Ramos (cell line): ENCODE results near the gene GRAP2.
"Not testable (repeated sequence)": the region's sequence is repeated elsewhere in the genome, so short reads cannot be mapped to it uniquely, and the experiment has no call there.

ENCODE experiments used
- in situ Hi-C: fragments of 300-500 bp; cut with MboI; formaldehyde crosslinking; loops from one replicate; pipeline ENCODE4 v1.14.3; 2022; ENCODE audit warnings: low sequenced_read_pairs; ENCODE audit not compliant: unreplicated experiment

Gene GRAP2

DNA sequence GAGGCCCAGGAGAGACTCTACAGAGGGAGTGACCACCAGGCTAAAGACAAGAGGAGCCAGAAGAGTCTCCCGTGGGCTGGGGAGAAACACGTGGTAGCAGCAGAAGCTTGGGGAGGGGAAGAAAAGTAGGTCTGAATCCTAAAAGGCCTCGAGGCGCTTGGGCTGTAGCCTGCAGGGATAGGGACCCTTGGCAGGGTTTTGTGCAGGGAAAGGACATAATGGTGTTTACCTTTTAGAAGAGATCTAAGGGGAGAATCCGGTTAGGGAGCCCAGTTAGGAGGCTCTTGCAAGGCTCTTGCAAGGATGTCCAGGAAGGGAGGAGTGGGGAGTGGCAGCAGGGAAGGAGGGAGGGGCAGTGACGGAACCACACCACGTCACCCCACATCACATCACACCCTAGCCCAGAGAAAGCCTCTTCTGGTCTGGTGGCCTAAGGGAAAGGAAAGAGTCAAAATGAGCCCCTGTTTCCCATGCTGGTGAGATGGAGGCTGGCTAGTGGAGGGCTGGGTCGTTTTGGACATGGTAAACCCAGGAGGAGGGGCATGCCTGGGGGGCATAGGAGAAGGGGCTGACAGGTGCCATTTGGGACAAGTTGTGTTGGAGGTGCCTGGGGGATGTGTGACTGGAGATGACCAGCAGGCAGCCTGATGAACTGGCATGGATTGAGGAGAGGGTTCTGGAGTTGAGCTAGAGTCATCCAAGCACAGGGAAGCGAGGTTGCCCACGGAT is 87.7 kb downstream of the GRAP2 start:
- in situ Hi-C loops = no loop called here

DNA sequence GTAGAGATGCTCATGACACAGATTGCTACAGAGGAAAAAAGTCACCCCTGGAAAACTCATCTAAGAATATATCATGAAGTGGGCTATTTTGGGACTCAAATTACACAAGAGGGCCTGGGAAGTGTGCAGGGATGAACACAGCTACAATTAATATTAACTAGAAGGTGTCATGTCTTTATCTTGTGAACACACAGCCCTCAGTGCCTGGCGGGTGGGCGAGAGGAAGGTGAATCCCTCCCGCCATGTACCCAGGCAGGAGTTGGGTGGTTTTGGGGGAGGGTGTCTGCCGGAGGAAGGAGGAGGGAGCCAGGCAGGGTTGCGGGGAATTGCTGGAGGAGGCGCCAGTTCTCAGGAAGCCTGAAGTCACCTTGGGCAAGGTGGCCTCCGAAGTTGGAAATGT is 88.7 kb downstream of the GRAP2 start:
- in situ Hi-C loops = no loop called here

DNA sequence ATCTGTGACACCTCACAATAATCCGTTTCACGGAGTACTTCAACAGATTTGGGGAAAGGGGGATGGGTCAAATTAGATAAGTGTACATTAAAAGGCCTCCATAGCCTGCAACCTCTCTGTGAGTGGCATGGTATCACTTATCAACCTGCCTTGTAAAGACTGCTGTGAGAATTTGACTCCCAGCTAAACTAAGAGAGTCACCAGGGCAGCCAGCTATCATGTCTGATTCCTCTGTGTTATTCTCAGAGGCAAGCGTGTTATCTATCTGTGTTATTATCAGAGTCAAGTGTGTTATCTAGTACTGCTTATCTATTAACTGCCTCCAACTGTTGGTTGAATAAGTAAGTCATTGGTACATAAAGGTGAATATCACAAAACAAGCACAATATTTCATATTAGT is 89.8 kb downstream of the GRAP2 start:
- in situ Hi-C loops = no loop called here

DNA sequence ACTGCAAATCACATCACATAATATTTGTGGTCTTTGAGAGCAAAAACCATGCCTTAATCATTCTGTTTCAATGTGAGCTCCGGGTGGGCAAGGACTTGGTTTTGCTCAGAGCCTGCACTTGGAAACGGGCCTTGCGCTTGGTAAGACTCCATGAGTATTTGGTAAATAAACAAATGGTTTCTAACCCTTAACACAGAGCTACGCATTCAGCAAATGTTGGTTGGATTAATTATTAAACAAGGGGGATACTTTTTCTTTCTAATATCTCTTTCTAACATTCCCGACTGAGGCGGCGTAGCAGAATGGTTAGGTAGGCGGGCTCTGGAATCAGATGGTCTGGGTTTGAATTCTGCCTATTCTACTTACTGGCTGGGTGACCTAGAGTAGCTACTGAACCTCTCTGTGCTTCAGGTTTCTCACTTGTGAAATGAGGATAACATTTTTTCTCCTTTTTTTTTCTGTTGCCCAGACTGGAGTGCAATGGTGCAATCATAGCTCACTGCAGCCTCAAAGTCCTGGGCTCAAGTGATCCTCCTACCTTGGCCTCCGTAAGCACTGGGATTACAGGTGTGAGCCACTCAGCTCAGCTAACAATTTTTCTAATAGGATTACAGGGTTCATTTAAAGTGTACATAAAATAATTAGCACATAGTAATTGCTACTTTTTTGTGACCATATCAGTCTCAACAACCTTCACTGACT is 90.4 kb downstream of the GRAP2 start:
- in situ Hi-C loops = no loop called here

DNA sequence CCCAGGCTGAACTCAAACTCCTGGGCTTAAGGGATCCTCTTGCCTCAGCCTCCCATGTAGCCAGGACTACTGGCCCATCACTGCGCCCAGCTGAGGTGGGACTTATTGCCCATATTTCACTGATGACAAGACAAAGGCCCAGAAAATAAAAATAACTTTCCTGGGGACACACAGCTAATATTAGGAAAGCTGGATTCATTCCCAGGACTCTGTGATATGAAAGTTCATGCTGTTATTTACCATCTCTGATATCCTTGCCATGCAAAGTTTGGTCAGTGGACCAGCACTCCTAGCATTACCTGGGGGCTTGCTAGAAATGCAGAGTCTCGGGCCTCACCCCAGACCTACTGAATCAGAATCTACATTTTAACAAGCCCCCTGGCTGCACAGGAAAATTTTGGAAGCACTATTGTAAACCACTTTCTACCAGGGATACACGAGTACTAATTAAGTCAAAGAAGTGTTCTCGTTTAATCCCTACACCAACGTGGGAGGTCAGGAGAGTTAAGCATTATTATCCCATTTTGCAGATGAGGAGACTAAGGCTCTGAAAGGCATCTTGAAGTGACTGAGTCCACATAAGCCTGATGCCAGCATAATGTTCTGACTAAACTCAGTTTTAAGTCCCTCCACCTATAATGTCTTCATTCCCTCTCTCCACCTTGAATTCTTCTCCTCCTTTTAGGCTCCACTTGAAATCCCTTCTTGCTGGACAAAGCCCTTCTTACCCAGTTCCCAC is 91.4 kb downstream of the GRAP2 start:
- in situ Hi-C loops = no loop called here

DNA sequence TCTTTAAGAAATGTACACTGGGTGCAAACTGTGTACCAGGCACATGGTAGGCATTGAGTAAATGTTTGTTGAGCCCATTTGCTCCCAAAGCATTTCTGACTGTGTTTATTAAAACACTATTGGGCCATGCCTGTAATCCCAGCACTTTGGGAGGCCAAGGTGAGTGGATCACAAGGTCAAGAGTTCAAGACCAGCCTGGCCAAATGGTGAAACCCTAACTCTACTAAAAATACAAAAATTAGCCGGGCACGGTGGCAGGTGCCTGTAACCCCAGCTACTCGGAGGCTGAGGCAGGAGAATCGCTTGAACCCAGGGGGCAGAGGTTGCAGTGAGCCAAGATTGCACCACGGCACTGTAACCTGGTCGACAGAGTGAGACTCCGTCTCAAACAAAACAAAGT is 92.0 kb downstream of the GRAP2 start:
- in situ Hi-C loops = not testable (repeated sequence)

DNA sequence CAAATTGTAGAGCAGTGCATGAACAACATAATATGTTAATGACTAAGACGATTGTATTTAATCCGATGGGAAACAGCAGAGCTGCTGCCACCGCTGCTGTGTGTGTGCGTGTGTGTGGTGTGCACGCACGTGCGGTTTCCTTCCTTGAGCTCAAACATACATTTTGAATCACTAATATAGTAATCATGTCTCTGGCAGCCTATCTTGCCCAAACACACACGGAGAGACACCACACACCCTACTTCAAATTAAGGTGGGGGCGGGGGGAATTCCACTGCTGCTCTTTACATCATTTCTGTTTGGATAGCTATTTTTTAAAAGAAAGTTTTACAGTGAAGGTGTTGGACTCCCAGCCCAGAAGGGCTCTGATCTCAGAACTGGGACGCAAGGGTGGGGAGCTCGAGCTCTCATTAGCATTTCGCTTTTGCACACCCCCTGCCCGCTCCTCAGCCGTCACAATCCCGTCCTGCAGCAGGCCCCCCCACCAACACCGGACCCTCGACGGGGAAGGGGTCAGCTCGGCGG is 93.2 kb downstream of the GRAP2 start:
- in situ Hi-C loops = no loop called here

DNA sequence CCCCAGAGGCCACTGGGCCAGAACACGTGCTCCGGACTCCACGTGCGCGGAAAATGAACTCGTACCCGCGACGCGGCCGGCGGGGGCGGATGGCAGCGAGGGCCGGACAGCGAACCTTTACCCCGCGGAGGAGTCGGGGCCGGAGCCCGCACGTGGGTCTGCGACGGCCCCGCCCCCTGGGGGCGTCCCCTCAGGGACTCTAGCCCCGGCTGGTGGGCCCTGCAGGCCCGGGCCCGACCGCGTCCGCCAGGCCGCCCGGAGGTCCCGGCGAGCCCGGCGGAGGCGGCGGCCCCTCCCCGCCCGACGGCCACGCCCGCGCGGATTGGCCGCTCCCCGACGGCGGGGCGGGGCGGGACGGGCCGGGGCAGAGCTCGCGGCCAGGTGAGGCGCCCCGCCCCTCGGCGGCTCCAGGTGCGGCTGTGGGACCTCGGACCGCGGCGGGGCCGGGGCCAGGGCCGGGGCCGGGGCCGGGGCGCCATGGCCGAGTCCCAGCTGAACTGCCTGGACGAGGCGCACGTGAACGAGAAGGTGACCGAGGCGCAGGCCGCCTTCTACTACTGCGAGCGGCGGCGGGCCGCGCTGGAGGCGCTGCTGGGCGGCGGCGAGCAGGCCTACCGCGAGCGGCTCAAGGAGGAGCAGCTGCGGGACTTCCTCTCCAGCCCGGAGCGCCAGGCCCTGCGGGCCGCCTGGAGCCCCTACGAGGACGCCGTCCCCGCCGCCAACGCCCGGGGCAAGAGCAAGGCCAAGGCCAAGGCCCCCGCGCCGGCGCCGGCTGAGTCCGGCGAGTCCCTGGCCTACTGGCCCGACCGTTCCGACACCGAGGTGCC is 93.9 kb downstream of the GRAP2 start, which contains the start of gene FAM83F:
Gene FAM83F, plus strand, starts transcription at position 389 of the 827 bp plus-strand sequence. Its CDS starts 89 bp downstream, at position 478.
- in situ Hi-C loops = no loop called here

DNA sequence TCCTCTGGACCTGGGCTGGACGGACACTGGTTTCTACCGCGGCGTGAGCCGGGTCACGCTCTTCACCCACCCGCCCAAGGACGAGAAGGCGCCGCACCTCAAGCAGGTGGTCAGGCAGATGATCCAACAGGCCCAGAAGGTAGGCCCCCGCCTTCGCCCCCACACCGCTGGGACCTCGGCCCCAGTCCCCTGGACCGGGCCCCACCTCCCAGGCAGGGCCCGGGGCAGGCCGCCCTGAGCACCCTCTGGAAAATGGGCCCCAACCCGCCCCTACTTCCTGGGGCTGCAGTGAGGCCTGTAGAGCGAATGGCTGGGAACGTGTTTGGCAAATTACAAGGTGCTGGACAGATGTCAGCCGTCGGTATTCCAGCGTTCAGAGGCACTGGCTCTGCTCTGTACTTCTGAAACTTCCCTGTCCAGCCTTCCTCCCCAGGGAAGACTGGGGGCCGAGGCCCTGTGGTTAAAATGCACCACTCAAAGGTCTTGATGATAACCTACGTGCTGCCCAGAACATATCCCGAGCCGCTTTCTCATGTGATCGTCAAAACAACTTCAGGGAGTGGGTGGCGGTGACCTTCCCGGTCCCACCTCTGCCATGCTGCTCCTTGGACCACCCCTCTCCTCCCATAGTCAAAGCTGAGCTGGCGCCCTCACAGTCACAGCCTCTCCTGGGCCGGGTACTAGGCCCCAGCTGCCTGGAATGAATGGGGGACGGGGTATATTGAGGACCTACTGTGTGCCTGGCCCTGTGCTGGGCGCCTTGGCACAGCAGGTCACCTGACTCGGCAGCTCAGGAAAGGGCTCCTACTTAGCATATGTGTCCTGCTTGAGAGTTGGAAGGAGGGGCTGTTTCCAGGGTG is 94.7 kb downstream of the GRAP2 start:
- in situ Hi-C loops = no loop called here

DNA sequence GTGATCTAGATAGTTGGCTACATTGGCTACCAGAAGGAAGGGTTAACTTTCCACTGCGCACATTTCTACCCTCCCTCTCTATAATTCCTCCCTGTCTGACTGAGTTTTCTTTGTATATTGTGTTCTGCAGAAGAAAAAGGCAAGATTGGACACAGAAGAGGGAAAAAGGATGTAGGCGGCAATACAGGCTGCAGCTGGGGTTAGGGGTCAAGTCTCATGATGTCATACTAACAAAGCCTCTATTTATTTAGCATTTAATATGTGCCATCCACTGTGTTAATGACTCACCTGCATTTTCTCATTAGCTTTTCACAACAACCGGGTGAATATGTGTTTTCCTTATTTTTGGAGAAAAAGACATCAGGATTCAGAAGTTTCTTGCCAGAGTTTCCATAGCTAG is 95.8 kb downstream of the GRAP2 start:
- in situ Hi-C loops = no loop called here

DNA sequence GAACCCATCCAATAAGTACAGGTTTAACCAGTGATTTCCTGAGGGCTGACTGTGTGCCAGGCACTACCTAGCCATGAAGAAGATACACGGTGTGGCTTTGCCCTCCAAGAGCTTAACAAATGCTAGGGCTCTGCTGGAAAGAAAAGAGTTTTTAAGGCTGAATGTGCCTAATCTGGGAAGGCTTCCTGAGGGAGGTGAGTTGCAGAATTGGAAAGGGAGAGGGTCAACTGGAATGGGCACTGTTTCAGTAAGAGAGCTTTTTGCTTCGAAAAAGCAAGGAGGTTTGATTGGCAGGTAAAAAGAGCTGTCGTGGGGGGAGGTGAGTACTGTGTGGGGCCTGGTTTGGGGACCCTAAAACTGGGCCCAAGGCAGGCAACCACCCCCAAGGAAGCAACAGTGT is 96.5 kb downstream of the GRAP2 start:
- in situ Hi-C loops = no loop called here

DNA sequence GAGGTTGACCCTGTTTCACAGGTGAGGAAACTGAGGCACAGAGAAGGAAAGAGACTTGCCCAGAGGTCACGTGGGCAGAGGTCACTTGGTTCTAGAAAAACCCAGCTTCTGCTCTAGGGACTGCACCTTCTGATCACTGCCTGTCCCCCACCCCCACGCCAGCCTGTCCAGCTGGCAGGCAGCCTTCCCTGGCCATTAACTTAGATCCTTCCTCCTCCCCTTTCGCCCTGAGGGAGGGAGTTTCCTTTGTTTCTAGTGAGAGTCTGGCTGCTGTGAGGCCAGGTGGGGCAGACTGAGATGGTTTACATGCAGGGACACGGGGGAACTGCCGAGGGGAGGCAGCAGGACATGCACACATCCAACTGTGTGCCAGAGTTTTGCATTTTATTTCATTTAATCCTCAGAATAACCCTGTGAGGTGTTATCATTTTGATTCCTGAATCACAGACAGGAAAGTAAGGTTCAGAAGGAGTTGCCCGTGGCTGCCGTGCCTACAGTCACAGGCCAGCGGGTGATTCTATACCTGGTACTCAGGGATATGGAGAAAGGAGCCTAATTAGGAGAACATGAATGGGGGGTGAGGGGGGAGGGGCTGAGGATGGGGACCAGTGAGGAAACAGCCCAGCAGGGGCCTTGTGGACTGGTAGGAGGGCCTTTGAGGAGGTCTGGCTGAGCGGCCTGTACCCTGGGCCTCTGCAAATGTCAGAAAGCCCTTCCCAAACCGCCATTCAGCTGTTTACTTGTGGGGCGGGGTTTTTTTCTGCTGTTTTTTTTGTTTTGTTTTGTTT is 97.2 kb downstream of the GRAP2 start:
- in situ Hi-C loops = no loop called here

DNA sequence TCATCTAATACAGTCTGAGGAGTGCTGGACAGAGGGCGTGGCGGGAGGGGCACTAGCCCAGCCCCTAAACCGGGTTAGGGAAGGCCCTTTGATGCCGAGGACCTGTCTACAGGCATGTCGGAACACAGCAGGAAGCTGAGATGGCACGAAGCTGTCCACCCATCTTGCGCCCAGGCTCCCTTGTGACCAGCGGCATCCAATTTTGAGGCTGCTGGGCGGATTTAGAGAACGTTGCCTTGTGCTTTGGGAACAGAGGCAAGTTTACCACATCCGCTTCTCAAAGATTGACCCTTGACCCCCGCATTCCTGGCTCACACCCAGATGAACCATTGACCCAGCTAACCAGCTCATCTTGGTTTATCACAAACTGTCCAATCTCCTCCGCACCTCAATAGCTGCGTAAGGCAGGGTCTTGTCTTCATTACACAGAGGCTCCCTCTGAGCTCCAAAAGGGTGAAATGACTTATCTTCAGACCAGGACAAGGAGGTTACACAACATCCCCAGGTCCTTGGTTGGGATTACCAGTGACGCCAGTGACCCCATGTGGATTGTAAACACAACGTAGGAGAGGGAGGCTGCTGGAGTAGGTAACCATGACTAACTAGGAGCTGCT is 98.4 kb downstream of the GRAP2 start:
- in situ Hi-C loops = no loop called here

DNA sequence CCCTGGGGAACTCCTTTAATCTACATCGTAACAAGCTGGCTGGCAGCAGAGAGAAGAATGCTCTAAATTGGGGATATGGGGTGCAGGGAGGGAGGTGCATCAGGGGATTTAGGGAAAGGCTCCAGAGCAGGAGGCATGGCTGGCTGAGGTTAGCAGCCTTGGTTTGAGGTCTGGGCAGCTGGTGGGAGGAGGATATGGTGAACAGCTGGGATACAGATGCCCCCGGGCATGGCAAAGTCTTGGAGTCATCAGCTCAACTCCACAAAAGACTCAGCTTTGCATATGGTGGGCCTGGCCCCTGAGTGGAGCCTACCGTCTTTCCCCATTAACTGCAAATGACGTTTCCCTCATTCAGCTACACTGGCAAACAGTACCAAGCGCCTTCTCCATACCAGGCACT is 99.3 kb downstream of the GRAP2 start:
- in situ Hi-C loops = no loop called here

DNA sequence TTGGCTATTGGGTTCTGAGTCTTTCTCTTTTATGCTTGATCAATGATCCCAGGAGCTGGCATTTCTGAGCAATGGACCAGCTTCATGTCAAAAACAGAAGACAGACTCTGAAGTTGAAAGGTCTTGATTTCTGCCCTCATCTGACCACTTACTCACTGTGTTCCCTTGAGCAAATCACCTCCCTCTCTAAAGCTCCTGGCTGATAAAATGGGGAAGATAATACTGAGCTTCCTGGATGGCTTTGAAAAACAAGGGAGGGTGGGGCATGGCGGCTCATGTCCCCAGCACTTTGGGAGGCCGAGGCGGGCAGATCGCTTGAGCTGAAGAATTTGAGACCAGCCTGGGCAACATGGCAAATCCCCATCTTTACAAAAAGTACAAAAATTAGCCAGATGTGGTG is 100.2 kb downstream of the GRAP2 start:
- in situ Hi-C loops = no loop called here

DNA sequence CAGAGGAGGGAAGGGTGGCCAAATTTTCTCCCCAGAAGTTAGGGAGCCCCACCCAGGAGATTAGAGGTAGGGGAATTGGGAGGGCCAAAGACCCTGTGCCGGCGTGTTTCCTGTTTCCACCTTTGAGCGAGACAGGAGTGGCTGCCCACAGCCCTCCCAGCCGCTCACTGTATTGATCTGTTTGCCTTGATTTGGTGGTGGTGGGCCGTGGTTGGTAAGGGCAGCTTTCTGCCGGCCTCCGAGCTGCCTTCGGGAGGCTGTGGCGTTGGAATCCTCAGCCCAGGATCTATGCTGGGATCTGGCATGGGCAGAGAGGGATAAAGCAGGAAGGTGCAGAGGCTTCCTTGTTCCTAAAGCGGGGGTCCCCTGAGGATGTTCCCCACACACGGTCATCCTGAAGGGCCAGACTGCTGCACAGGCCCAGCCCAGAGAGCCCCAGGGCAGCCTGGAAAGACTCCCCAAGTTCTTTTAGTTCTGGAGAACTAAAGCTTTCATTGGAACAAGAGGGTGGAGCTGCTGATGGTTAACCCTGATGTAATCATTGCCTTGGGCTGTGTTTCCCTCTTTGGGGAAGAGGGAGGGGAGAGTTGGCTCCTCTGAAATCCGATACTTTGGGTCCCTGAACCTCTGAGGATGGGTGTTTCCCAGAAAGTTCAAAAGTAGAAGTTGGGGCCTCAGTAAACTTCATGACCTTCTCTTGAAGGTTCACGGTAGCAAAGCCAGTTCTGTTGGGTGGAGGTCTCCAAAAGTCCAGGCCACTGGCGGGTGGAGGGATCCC is 101.1 kb downstream of the GRAP2 start:
- in situ Hi-C loops = no loop called here
